IMR-90 (cell line): ENCODE data around the gene TEPSIN. TPM values are rescaled to one million over a fixed set of nuclear protein-coding genes. Genes with fewer than 3 reads are reported as not detected.

Source experiments
- ATAC-seq: fragments of 200-7000 bp; cut with Tn5 transposase; 2 replicates; pipeline ENCODE4 v1.9.1; 2020; ENCODE audit warnings: low read depth, mild to moderate bottlenecking, moderate library complexity
- BruUV-seq: library from RNA; stranded (reverse); fragments of 400-500 nt; replicated peaks from 2 replicates; lab custom pipeline; 2021; lab: Mats Ljungman, UMichigan
- CTCF ChIA-PET: fragments of 300-600 bp; formaldehyde crosslinking; extraction: SDS; loops from one replicate; lab custom pipeline; 2021; ENCODE audit warnings: antibody characterized with exemption; lab: Yijun Ruan, JAX
- POLR2A ChIA-PET: fragments of 300-600 bp; sonication (Branson Sonifier 250); formaldehyde crosslinking; loops from one replicate; lab custom pipeline; 2022; ENCODE audit warnings: antibody characterized with exemption; ENCODE audit not compliant: unreplicated experiment; lab: Charles Lee
- DNase-seq: peaks from one replicate; pipeline ENCODE4 v3.0.0; 2013
- H2AFZ ChIP-seq: replicated peaks from 2 replicates; pipeline ENCODE3; 2013; ENCODE audit warnings: low read length, mild to moderate bottlenecking; ENCODE audit not compliant: poor library complexity
- H2AK5ac ChIP-seq: 2 replicates; pipeline ENCODE4 v1.6.1; 2013; ENCODE audit warnings: low read depth, low read length, inconsistent platforms
- H2AK9ac ChIP-seq: replicated peaks from 2 replicates; pipeline ENCODE3; 2013; ENCODE audit warnings: mild to moderate bottlenecking, low read depth, low read length, moderate library complexity; ENCODE audit not compliant: poor library complexity
- H2BK120ac ChIP-seq: 2 replicates; pipeline ENCODE4 v1.6.1; 2013; ENCODE audit warnings: low read depth, low read length, inconsistent platforms
- H2BK15ac ChIP-seq: 3 replicates; pipeline ENCODE4 v1.6.1; 2013; ENCODE audit warnings: low read depth, low read length, inconsistent platforms
- H2BK20ac ChIP-seq: 2 replicates; pipeline ENCODE4 v1.6.1; 2013; ENCODE audit warnings: low read depth, mild to moderate bottlenecking, inconsistent platforms, low read length, moderate library complexity
- H2BK5ac ChIP-seq: 2 replicates; pipeline ENCODE4 v1.6.1; 2013; ENCODE audit warnings: mild to moderate bottlenecking, low read depth, low read length, inconsistent platforms; ENCODE audit not compliant: poor library complexity, severe bottlenecking
- H3K14ac ChIP-seq: replicated peaks from 2 replicates; pipeline ENCODE4 v1.6.1; 2013; ENCODE audit warnings: low read depth, low read length, inconsistent platforms
- H3K18ac ChIP-seq: 2 replicates; pipeline ENCODE4 v1.6.1; 2013; ENCODE audit warnings: low read depth, low read length, control low read depth
- H3K23ac ChIP-seq: 2 replicates; pipeline ENCODE4 v1.6.1; 2013; ENCODE audit warnings: low read depth, low read length, inconsistent platforms
- H3K27ac ChIP-seq: 2 replicates; pipeline ENCODE4 v1.5.1; 2013; ENCODE audit warnings: mild to moderate bottlenecking, control low read depth, low read length; ENCODE audit not compliant: insufficient read depth
- H3K27me3 ChIP-seq: 2 replicates; pipeline ENCODE4 v1.6.1; 2013; ENCODE audit warnings: low read length; ENCODE audit not compliant: control insufficient read depth, insufficient read depth
- H3K36me3 ChIP-seq: 2 replicates; pipeline ENCODE4 v1.6.1; 2013; ENCODE audit warnings: low read length, mixed read lengths; ENCODE audit not compliant: control insufficient read depth, insufficient read depth
- H3K4ac ChIP-seq: 2 replicates; pipeline ENCODE4 v1.6.1; 2013; ENCODE audit warnings: low read depth, low read length, inconsistent platforms
- H3K4me1 ChIP-seq: 2 replicates; pipeline ENCODE4 v1.6.1; 2013; ENCODE audit warnings: low read length, mixed read lengths; ENCODE audit not compliant: control insufficient read depth, insufficient read depth
- H3K4me2 ChIP-seq: 2 replicates; pipeline ENCODE4 v1.6.1; 2013; ENCODE audit warnings: low read depth, mild to moderate bottlenecking, control low read depth, low read length, moderate library complexity
- H3K4me3 ChIP-seq: 2 replicates; pipeline ENCODE4 v1.5.1; 2013; ENCODE audit warnings: low read depth, mild to moderate bottlenecking, control low read depth, low read length, moderate library complexity; ENCODE audit not compliant: insufficient read depth
- H3K56ac ChIP-seq: 2 replicates; pipeline ENCODE4 v1.6.1; 2013; ENCODE audit warnings: low read length, inconsistent platforms; ENCODE audit not compliant: insufficient read depth; ENCODE audit errors: extremely low read depth
- H3K79me1 ChIP-seq, 2 experiments: 2 replicates each; pipeline ENCODE4 v1.6.1; 2013; ENCODE audit warnings: low read length in 2 of 2, inconsistent platforms in 1 of 2, low read depth in 1 of 2
- H3K9ac ChIP-seq: 2 replicates; pipeline ENCODE4 v1.6.1; 2013; ENCODE audit warnings: low read depth, low read length, control low read depth
- H3K9me1 ChIP-seq: 2 replicates; pipeline ENCODE4 v1.6.1; 2013; ENCODE audit warnings: low read length, inconsistent platforms; ENCODE audit not compliant: insufficient read depth
- H3K9me3 ChIP-seq: 2 replicates; pipeline ENCODE4 v1.6.1; 2013; ENCODE audit warnings: low read length; ENCODE audit not compliant: control insufficient read depth, insufficient read depth
- H4K20me1 ChIP-seq: 2 replicates; pipeline ENCODE4 v1.6.1; 2013; ENCODE audit warnings: low read length, inconsistent platforms; ENCODE audit not compliant: insufficient read depth
- H4K5ac ChIP-seq: 2 replicates; pipeline ENCODE4 v1.6.1; 2013; ENCODE audit warnings: mild to moderate bottlenecking, low read depth, low read length, control low read depth
- H4K8ac ChIP-seq, 2 experiments: 2 replicates each; pipeline ENCODE4 v1.6.1; 2013; ENCODE audit warnings: low read depth in 2 of 2, low read length in 2 of 2, control low read depth in 1 of 2, inconsistent platforms in 1 of 2
- H4K91ac ChIP-seq: 2 replicates; pipeline ENCODE4 v1.6.1; 2013; ENCODE audit warnings: low read depth, low read length, inconsistent platforms; ENCODE audit not compliant: insufficient read depth
- CEBPB ChIP-seq: IDR thresholded peaks from 2 replicates; pipeline ENCODE4 v1.6.1; 2012; ENCODE audit warnings: low read depth, low read length, improper control_type of control experiment
- CHD1 ChIP-seq: IDR thresholded peaks from 2 replicates; pipeline ENCODE4 v1.6.1; 2012; ENCODE audit warnings: low read depth, low read length, improper control_type of control experiment
- CTCF ChIP-seq: conservative IDR thresholded peaks from 2 replicates; pipeline ENCODE4 v1.5.1; 2012; ENCODE audit warnings: mild to moderate bottlenecking, low read depth, low read length, improper control_type of control experiment
- ELK1 ChIP-seq: fragments of 150-350 bp; IDR thresholded peaks from 2 replicates; pipeline ENCODE4 v1.6.1; 2016; ENCODE audit warnings: low read depth, mild to moderate bottlenecking, low read length, moderate library complexity, borderline replicate concordance
- MAZ ChIP-seq: IDR thresholded peaks from 2 replicates; pipeline ENCODE4 v1.6.1; 2012; ENCODE audit warnings: low read depth, mild to moderate bottlenecking, low read length, improper control_type of control experiment, moderate library complexity, borderline replicate concordance
- MXI1 ChIP-seq: IDR thresholded peaks from 2 replicates; pipeline ENCODE4 v1.6.1; 2012; ENCODE audit warnings: low read depth, mild to moderate bottlenecking, low read length, moderate library complexity, borderline replicate concordance
- SMC3 ChIP-seq: fragments of 150-350 bp; IDR thresholded peaks from 2 replicates; pipeline ENCODE4 v1.6.1; 2016; ENCODE audit warnings: low read depth, mild to moderate bottlenecking, antibody characterized with exemption, low read length, moderate library complexity
- WGBS, 2 experiments: methylation state at CpG; one replicate each; pipeline versions ENCODE4 v1.1.5 to v1.1.7; 2013; ENCODE audit warnings: missing lambda C conversion rate in 2 of 2; ENCODE audit not compliant: insufficient read length in 1 of 2; ENCODE audit errors: extremely low coverage in 2 of 2; 5-methylcytosine and 5-hydroxymethylcytosine counted together
- dilution Hi-C: fragments of 300-500 bp; cut with HindIII; formaldehyde crosslinking; loops from one replicate; pipeline ENCODE4 v1.14.3; 2018; ENCODE audit warnings: low sequenced_read_pairs; ENCODE audit not compliant: unreplicated experiment
- in situ Hi-C: fragments of 300-500 bp; cut with MboI; formaldehyde crosslinking; loops from 3 replicates; pipeline ENCODE4 v1.14.3; 2019; ENCODE audit warnings: low sequenced_read_pairs, inconsistent platforms, mixed read lengths
- intact Hi-C: fragments of 100-400 bp; cut with micrococcal nuclease; formaldehyde crosslinking; loops from 2 replicates; pipeline ENCODE4 v1.10.0; 2022
- polyA plus RNA-seq, 3 experiments: library from polyadenylated mRNA; depleted of rRNA; stranded (reverse); fragments of >200 nt; gene quantifications; 2 replicates each; pipeline ENCODE4 v1.2.3, GENCODE V29; 2012; ENCODE audit warnings: low replicate concordance in 1 of 3
- total RNA-seq: library from RNA; depleted of rRNA; stranded (reverse); fragments of >200 nt; gene quantifications from 2 replicates; pipeline ENCODE4 v1.2.3, GENCODE V29; 2012
- TF ChIP-seq, protein P1 (sequence below): fragments of 150-350 bp; IDR thresholded peaks from 2 replicates; pipeline ENCODE4 v1.6.1; 2017; ENCODE audit warnings: mild to moderate bottlenecking, antibody characterized with exemption, low read length, low read depth

The TEPSIN gene
- total and polyA plus RNA-seq, 2 of the 4 experiments (the other 2 are of a cell fraction): 3.2 to 28.1 TPM

GRCh38 chr17:81287741-81288430 is 49.0 kb upstream of the TEPSIN start:
- no peak overlapping the region for H4K8ac ChIP-seq
- TF ChIP-seq ELK1 (no peak), CTCF (no peak), MAZ (no peak), CHD1 (no peak), SMC3 (no peak), CEBPB (no peak), MXI1 (no peak)
- TF ChIP-seq, protein P1, sequence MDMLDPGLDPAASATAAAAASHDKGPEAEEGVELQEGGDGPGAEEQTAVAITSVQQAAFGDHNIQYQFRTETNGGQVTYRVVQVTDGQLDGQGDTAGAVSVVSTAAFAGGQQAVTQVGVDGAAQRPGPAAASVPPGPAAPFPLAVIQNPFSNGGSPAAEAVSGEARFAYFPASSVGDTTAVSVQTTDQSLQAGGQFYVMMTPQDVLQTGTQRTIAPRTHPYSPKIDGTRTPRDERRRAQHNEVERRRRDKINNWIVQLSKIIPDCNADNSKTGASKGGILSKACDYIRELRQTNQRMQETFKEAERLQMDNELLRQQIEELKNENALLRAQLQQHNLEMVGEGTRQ: no peak
- no peak overlapping the region for H2BK20ac ChIP-seq
- no peak overlapping the region for H2AK9ac ChIP-seq
- no peak overlapping the region for H2BK15ac ChIP-seq
- H2BK5ac ChIP-seq: no peak overlapping the region
- ATAC-seq (no peak), DNase-seq (no peak)
- no peak overlapping the region for H2AK5ac ChIP-seq
- H3K36me3 ChIP-seq: peaks cover 36% of the 10 kb centered on the region
- no peak overlapping the region for H2BK120ac ChIP-seq
- H3K4me1 ChIP-seq: peaks cover 3% of the 10 kb centered on the region; the same call in 1 of the 2 replicates
- dilution Hi-C loops (no loop called here), in situ Hi-C loops (no loop called here), intact Hi-C loops (no loop called here)
- H3K23ac ChIP-seq: no peak overlapping the region
- no peaks in the 10 kb centered on the region for H3K9me3 ChIP-seq
- no peak overlapping the region for H4K5ac ChIP-seq
- H3K56ac ChIP-seq: no peak overlapping the region
- H3K18ac ChIP-seq: no peak overlapping the region
- no peak overlapping the region for H4K91ac ChIP-seq
- no peak overlapping the region for H2AFZ ChIP-seq
- no peaks in the 10 kb centered on the region for H3K27me3 ChIP-seq
- H3K79me1 ChIP-seq: peaks cover 13 to 76% of the 10 kb centered on the region in 2 experiments
- H3K4me3 ChIP-seq: no peak overlapping the region
- H3K9ac ChIP-seq: no peak overlapping the region
- H3K4me2 ChIP-seq: no peak overlapping the region
- H3K14ac ChIP-seq: no peak overlapping the region
- H4K20me1 ChIP-seq: peaks cover 29% of the 10 kb centered on the region
- BruUV-seq: no TSS peak
- ChIA-PET CTCF (no interaction called here), POLR2A (no interaction called here)
- no peaks in the 10 kb centered on the region; the same call in 1 of the 2 replicates for H3K9me1 ChIP-seq
- no peak overlapping the region for H3K27ac ChIP-seq
- 90% methylated on average over 2 of the region's 16 CpGs; no CpG with 5 or more reads in 1 of the 2 experiments for WGBS, 2 experiments
- H3K4ac ChIP-seq: no peak overlapping the region
